ENCODE results near the gene USP24.

USP24 gene

GRCh38 chr1:55095095-55095494 lies 120.1 kb downstream of the USP24 start:
- no peak for DNase-seq

- DNase-seq, result no peak
Measured at GRCh38 chr1:55092475-55092874, 122.7 kb downstream of the USP24 start.

- DNase-seq, result no peak
Measured at GRCh38 chr1:55089683-55090082, 125.5 kb downstream of the USP24 start.

GRCh38 chr1:55088413-55088812 lies 126.8 kb downstream of the USP24 start:
- DNase-seq, result no peak

- DNase-seq, result no peak
Measured at GRCh38 chr1:55087439-55087838, 127.7 kb downstream of the USP24 start.

GRCh38 chr1:55084257-55084656 lies 130.9 kb downstream of the USP24 start:
- no peak for DNase-seq

- DNase-seq, result no peak
Measured at GRCh38 chr1:55081905-55082296, 133.3 kb downstream of the USP24 start.

GRCh38 chr1:55081188-55081904 lies 133.8 kb downstream of the USP24 start:
- no peak for DNase-seq

- DNase-seq, result no peak
Measured at GRCh38 chr1:55079651-55080050, 135.5 kb downstream of the USP24 start.

GRCh38 chr1:55078470-55078869 lies 136.7 kb downstream of the USP24 start:
- DNase-seq, result no peak

- no peak for DNase-seq
Measured at GRCh38 chr1:55076356-55076755, 138.8 kb downstream of the USP24 start.

- no peak for DNase-seq
Measured at GRCh38 chr1:55074455-55074854, 140.7 kb downstream of the USP24 start.

GRCh38 chr1:55073187-55073916 lies 141.8 kb downstream of the USP24 start:
- DNase-seq, result no peak

GRCh38 chr1:55071477-55071876 lies 143.7 kb downstream of the USP24 start:
- DNase-seq, result no peak

- DNase-seq, result no peak
Measured at GRCh38 chr1:55070293-55071164, 144.6 kb downstream of the USP24 start.

GRCh38 chr1:55069280-55069679 lies 145.9 kb downstream of the USP24 start:
- DNase-seq, result no peak

GRCh38 chr1:55068638-55069037 lies 146.5 kb downstream of the USP24 start:
- DNase-seq, result no peak

- DNase-seq, result no peak
Measured at GRCh38 chr1:55067914-55068313, 147.2 kb downstream of the USP24 start.

- DNase-seq, result no peak
Measured at GRCh38 chr1:55067022-55067778, 148.0 kb downstream of the USP24 start.

GRCh38 chr1:55065648-55066047 lies 149.5 kb downstream of the USP24 start:
- no peak for DNase-seq

GRCh38 chr1:55064861-55065263 lies 150.3 kb downstream of the USP24 start:
- no peak for DNase-seq

GRCh38 chr1:55064071-55064581 lies 151.0 kb downstream of the USP24 start:
- no peak for DNase-seq

GRCh38 chr1:55063577-55063942 lies 151.6 kb downstream of the USP24 start:
- DNase-seq, result no peak

Data from activated CD8-positive, alpha-beta memory T cell treated with anti-CD3 and anti-CD28 coated beads, Interleukin-2, amount 50 U/mL, for 4 hours (primary cell).